Measurements from ENCODE around the gene RBM4B. TPM values are rescaled to one million over a fixed set of nuclear protein-coding genes. Genes with fewer than 3 reads are reported as not detected.

Gene RBM4B
- total and polyA plus RNA-seq, 2 of the 13 experiments (the other 11 are each of a cell fraction or from before 2014, with no cell fraction given): 25.8 to 32.4 TPM

DNA sequence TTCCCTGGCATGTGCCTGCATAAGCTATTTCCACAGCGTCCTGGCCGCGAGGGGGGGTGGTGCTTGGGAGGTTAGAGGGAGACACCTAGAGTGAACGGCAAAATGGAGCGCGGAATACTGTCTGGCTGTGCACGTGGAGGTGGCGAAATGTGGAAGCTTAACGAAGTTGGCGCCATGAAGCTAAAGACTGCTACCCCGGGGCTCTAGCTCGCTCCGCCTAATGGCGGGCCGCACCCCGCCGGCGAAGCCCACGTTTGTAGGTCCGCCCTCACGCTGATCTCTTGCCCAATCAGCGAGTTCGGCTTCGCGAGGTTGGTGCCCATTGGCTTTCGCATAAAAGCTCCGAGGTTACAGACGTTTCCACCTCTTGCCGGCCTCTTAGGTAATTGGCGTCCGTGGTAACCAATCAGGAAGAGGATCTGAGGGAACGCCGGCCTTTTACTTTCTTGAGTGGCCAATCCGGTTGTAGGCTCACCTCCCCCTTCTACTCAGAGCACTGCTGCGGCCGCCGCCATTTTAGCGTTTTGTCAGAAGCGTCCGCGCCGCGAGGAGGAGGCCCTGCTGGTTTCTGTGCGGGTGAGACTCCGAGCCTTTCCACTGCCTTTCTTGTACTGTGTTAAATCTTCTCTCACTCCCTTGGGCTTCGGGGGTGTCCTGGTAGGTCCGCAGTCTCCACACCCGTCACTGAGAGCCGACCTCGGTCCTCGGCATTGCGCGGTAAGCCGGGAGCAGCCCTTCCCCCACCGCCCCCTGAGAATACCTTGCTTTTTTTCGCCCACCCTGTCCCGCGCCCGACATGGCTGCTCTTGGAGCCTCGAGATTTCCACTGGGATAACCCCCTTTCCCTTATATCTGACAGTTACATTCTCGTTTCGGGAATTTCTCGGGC lies 39.3 kb downstream of the RBM4B start, which contains the start of gene RBM4 (continued):
- TF ChIP-seq RARA (CRISPR knock-in tag; IDR thresholded peaks at IDR 0.05) (no peak), KLF6 (CRISPR knock-in tag; IDR thresholded peaks at IDR 0.05) (0 out of 2 replicates have a peak, but pooled peaks have one; percentile 63), ZFP36L2 (CRISPR knock-in tag; IDR thresholded peaks at IDR 0.05) (no peak), ZNF124 (CRISPR knock-in tag; IDR thresholded peaks at IDR 0.05) (no peak), GATAD1 (CRISPR knock-in tag; IDR thresholded peaks at IDR 0.05) (peak; percentile 64), MEIS2 (CRISPR knock-in tag; IDR thresholded peaks at IDR 0.05) (no peak), ZNF251 (CRISPR knock-in tag; IDR thresholded peaks at IDR 0.05) (no peak), ZNF709 (CRISPR knock-in tag; IDR thresholded peaks at IDR 0.05) (0 out of 2 replicates have a peak, but pooled peaks have one; percentile 83), ZNF484 (CRISPR knock-in tag; IDR thresholded peaks at IDR 0.05; ENCODE audit: borderline replicate concordance, low read depth) (no peak), ZNF674 (CRISPR knock-in tag; IDR thresholded peaks at IDR 0.05; ENCODE audit: low read depth) (no peak), CAMTA2 (CRISPR knock-in tag; IDR thresholded peaks at IDR 0.05; ENCODE audit: borderline replicate concordance) (peak; percentile 28; the same call in 1 of the 2 replicates), ZZZ3 (CRISPR knock-in tag; IDR thresholded peaks at IDR 0.05; ENCODE audit: borderline replicate concordance) (no peak), HIVEP1 (CRISPR knock-in tag; IDR thresholded peaks at IDR 0.05) (no peak), PCBP2 (optimal IDR thresholded peaks at IDR 0.05; ENCODE audit: low read depth, low read length, poor library complexity, severe bottlenecking) (no peak), MED8 (CRISPR knock-in tag; IDR thresholded peaks at IDR 0.05; ENCODE audit: insufficient replicate concordance) (peak; percentile 43), ZFP82 (CRISPR knock-in tag; IDR thresholded peaks at IDR 0.05; ENCODE audit: borderline replicate concordance) (0 out of 2 replicates have a peak, but pooled peaks have one; percentile 40), GATA4 (IDR thresholded peaks at IDR 0.05; ENCODE audit: borderline replicate concordance, low read depth) (peak; percentile 50; the same call in 1 of the 2 replicates), HNRNPUL1 (IDR thresholded peaks at IDR 0.05; ENCODE audit: low read depth, low read length) (no peak), ZNF235 (CRISPR knock-in tag; IDR thresholded peaks at IDR 0.05; ENCODE audit: borderline replicate concordance) (peak; percentile 65; the same call in 1 of the 2 replicates), POGZ (CRISPR knock-in tag; IDR thresholded peaks at IDR 0.05) (peak; percentile 78; the same call in 1 of the 2 replicates), ZFP62 (CRISPR knock-in tag; IDR thresholded peaks at IDR 0.05) (no peak), FOXK2 (IDR thresholded peaks at IDR 0.05) (no peak), HOXA9 (CRISPR knock-in tag; IDR thresholded peaks at IDR 0.05; ENCODE audit: borderline replicate concordance) (no peak), IRF2 (CRISPR knock-in tag; IDR thresholded peaks at IDR 0.05) (no peak; the same call in 1 of the 2 replicates), ZNF577 (CRISPR knock-in tag; IDR thresholded peaks at IDR 0.05; ENCODE audit: borderline replicate concordance, low read depth) (no peak; the same call in 1 of the 2 replicates), CREM (IDR thresholded peaks at IDR 0.05) (peak; percentile 68), CREM (CRISPR knock-in tag; IDR thresholded peaks at IDR 0.05) (no peak), HDAC1 (CRISPR knock-in tag; IDR thresholded peaks at IDR 0.05) (peak; percentile 73)
- TF ChIP-seq, protein P1, sequence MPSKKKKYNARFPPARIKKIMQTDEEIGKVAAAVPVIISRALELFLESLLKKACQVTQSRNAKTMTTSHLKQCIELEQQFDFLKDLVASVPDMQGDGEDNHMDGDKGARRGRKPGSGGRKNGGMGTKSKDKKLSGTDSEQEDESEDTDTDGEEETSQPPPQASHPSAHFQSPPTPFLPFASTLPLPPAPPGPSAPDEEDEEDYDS (CRISPR knock-in tag; IDR thresholded peaks at IDR 0.05): peak; percentile 72
- TF ChIP-seq, protein P2, sequence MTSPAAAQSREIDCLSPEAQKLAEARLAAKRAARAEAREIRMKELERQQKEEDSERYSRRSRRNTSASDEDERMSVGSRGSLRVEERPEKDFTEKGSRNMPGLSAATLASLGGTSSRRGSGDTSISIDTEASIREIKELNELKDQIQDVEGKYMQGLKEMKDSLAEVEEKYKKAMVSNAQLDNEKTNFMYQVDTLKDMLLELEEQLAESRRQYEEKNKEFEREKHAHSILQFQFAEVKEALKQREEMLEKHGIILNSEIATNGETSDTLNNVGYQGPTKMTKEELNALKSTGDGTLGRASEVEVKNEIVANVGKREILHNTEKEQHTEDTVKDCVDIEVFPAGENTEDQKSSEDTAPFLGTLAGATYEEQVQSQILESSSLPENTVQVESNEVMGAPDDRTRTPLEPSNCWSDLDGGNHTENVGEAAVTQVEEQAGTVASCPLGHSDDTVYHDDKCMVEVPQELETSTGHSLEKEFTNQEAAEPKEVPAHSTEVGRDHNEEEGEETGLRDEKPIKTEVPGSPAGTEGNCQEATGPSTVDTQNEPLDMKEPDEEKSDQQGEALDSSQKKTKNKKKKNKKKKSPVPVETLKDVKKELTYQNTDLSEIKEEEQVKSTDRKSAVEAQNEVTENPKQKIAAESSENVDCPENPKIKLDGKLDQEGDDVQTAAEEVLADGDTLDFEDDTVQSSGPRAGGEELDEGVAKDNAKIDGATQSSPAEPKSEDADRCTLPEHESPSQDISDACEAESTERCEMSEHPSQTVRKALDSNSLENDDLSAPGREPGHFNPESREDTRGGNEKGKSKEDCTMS (CRISPR knock-in tag; conservative IDR thresholded peaks at IDR 0.05): no peak

Data from HepG2 (cell line).